K562 (cell line): ENCODE data around the gene CLIP1. TPM values are rescaled to one million over a fixed set of nuclear protein-coding genes. Genes with fewer than 3 reads are reported as not detected.

Source experiments
- CHD4 ChIP-seq: fragments of 200-600 bp; sonication (generic); IDR thresholded peaks from 3 replicates; pipeline ENCODE4 v1.6.1; 2012; ENCODE audit warnings: low read depth, mild to moderate bottlenecking, mixed read lengths, low read length, inconsistent platforms; ENCODE audit not compliant: insufficient read depth, insufficient replicate concordance, poor library complexity, severe bottlenecking
- DMBX1 ChIP-seq: fragments of 250-450 bp; sonication (Bioruptor Pico); IDR thresholded peaks from 2 replicates; pipeline ENCODE4 v1.8.0; 2022; ENCODE audit warnings: inconsistent platforms, mild to moderate bottlenecking, moderate library complexity, borderline replicate concordance
- DPF2 ChIP-seq: fragments of 450-650 bp; IDR thresholded peaks from 2 replicates; pipeline ENCODE4 v1.6.1; 2016
- ETS2 ChIP-seq: IDR thresholded peaks from 2 replicates; pipeline ENCODE4 v1.6.1; 2016; ENCODE audit warnings: borderline replicate concordance, missing genetic modification characterization, mild to moderate bottlenecking, moderate library complexity, missing compliant biosample characterization; ENCODE audit not compliant: poor library complexity, severe bottlenecking
- GABPB1 ChIP-seq: sonication (generic); formaldehyde crosslinking; IDR thresholded peaks from 2 replicates; pipeline ENCODE4 v1.8.0; 2022; ENCODE audit warnings: mild to moderate bottlenecking, missing genetic modification reagents
- GTF2F1 ChIP-seq: IDR thresholded peaks from 2 replicates; pipeline ENCODE4 v1.6.1; 2011; ENCODE audit warnings: low read depth, low read length, improper control_type of control experiment
- KAT2B ChIP-seq: IDR thresholded peaks from one replicate; pipeline ENCODE4 v1.6.1; 2012; ENCODE audit warnings: low read depth, mild to moderate bottlenecking, control low read depth, inconsistent platforms, low read length, moderate library complexity
- NFXL1 ChIP-seq: fragments of 450-650 bp; formaldehyde crosslinking; IDR thresholded peaks from 2 replicates; pipeline ENCODE4 v1.4.0; 2021; ENCODE audit warnings: mild to moderate bottlenecking
- NR2C2 ChIP-seq, 2 experiments: fragments of 200-800 bp in 1 of 2; sonication (Bioruptor generic) in 1 of 2; sonication (generic) in 1 of 2; formaldehyde crosslinking in 1 of 2; IDR thresholded peaks; 2 replicates each; pipeline versions ENCODE4 v1.6.1 to v1.8.0; 2016 to 2022; ENCODE audit warnings: mild to moderate bottlenecking in 1 of 2, missing compliant biosample characterization in 1 of 2, missing genetic modification characterization in 1 of 2, missing genetic modification reagents in 1 of 2
- PML ChIP-seq: IDR thresholded peaks from 2 replicates; pipeline ENCODE4 v1.6.1; 2012; ENCODE audit warnings: low read length, inconsistent platforms
- POLR2B ChIP-seq: fragments of 450-650 bp; IDR thresholded peaks from 2 replicates; pipeline ENCODE4 v1.6.1; 2018; ENCODE audit warnings: low read depth; ENCODE audit not compliant: partially characterized antibody
- RBBP5 ChIP-seq: fragments of 200-600 bp; sonication (generic); IDR thresholded peaks from 2 replicates; pipeline ENCODE4 v1.6.1; 2012; ENCODE audit warnings: borderline replicate concordance, mild to moderate bottlenecking, low read length, control low read depth, inconsistent platforms; ENCODE audit not compliant: insufficient read depth, poor library complexity, severe bottlenecking
- RCOR1 ChIP-seq, 2 experiments: IDR thresholded peaks; 2 replicates each; pipeline ENCODE4 v1.6.1; 2012; ENCODE audit warnings: low read depth in 2 of 2, low read length in 2 of 2, borderline replicate concordance in 1 of 2, improper control_type of control experiment in 1 of 2
- SOX6 ChIP-seq: fragments of 450-650 bp; IDR thresholded peaks from 2 replicates; pipeline ENCODE4 v1.6.1; 2014; ENCODE audit warnings: mild to moderate bottlenecking
- SP1 ChIP-seq: sonication (generic); formaldehyde crosslinking; IDR thresholded peaks from 2 replicates; pipeline ENCODE4 v1.8.1; 2022; ENCODE audit warnings: mild to moderate bottlenecking, missing genetic modification reagents
- SRSF3 ChIP-seq: fragments of 200-400 bp; formaldehyde crosslinking; IDR thresholded peaks from 2 replicates; pipeline ENCODE4 v1.6.1; 2016; ENCODE audit warnings: mild to moderate bottlenecking, low read length, moderate library complexity; ENCODE audit not compliant: insufficient read depth
- XRCC5 ChIP-seq: fragments of 200-400 bp; formaldehyde crosslinking; IDR thresholded peaks from 2 replicates; pipeline ENCODE4 v1.6.1; 2017; ENCODE audit warnings: low read depth, mild to moderate bottlenecking, low read length
- ZBTB7A ChIP-seq: IDR thresholded peaks from 2 replicates; pipeline ENCODE4 v1.6.1; 2011; ENCODE audit warnings: low read depth, mild to moderate bottlenecking, low read length, moderate library complexity, borderline replicate concordance; ENCODE audit not compliant: control insufficient read depth
- ZKSCAN1 ChIP-seq: fragments of 150-350 bp; IDR thresholded peaks from 2 replicates; pipeline ENCODE4 v1.6.1; 2016; ENCODE audit warnings: low read depth, low read length
- ZNF143 ChIP-seq: sonication (generic); formaldehyde crosslinking; IDR thresholded peaks from 2 replicates; pipeline ENCODE4 v1.9.0; 2022; ENCODE audit warnings: mild to moderate bottlenecking, missing genetic modification reagents
- ZNF212 ChIP-seq: fragments of 450-650 bp; formaldehyde crosslinking; IDR thresholded peaks from 2 replicates; pipeline ENCODE4 v1.4.0; 2020; ENCODE audit warnings: mild to moderate bottlenecking
- ZNF23 ChIP-seq: fragments of 250-450 bp; sonication (Bioruptor Pico); IDR thresholded peaks from 2 replicates; pipeline ENCODE4 v1.4.0; 2020; ENCODE audit warnings: mild to moderate bottlenecking
- ZNF75A ChIP-seq: fragments of 450-650 bp; formaldehyde crosslinking; IDR thresholded peaks from 2 replicates; pipeline ENCODE4 v1.4.0; 2020; ENCODE audit warnings: mild to moderate bottlenecking
- ZNF830 ChIP-seq: fragments of 250-450 bp; sonication (Bioruptor Pico); IDR thresholded peaks from 2 replicates; pipeline ENCODE4 v1.5.0; 2021; ENCODE audit warnings: mild to moderate bottlenecking
- ZSCAN29 ChIP-seq: fragments of 450-650 bp; IDR thresholded peaks from 2 replicates; pipeline ENCODE4 v1.6.1; 2017
- polyA plus RNA-seq, 8 experiments: library from polyadenylated mRNA; depleted of rRNA in 4 of 8; stranded (reverse) in 5 of 8; unstranded in 3 of 8; fragments of >200 nt; fragmentation: Nextera tagmentation in 2 of 8; fragmentation: Illumina TruSeq in 1 of 8; extraction: Ambion mirVana in 2 of 8; extraction: Trizol in 1 of 8; gene quantifications; 2 replicates each; pipeline versions ENCODE4 v1.2.1 to v1.2.3, GENCODE V29; 2011 to 2014; ENCODE audit warnings: inconsistent platforms in 1 of 8, missing spikeins in 1 of 8
- total RNA-seq, 7 experiments: library from RNA; depleted of rRNA in 6 of 7; stranded (reverse); fragments of >200 nt in 6 of 7; fragmentation: Illumina TruSeq in 2 of 7; extraction: Trizol in 2 of 7; gene quantifications; 2 replicates each; pipeline versions ENCODE4 v1.2.1 to v1.2.3, GENCODE V29; 2011 to 2021; ENCODE audit warnings: low replicate concordance in 1 of 7
- TF ChIP-seq, protein P1 (sequence below): fragments of 450-650 bp; IDR thresholded peaks from 2 replicates; pipeline ENCODE4 v1.6.1; 2016; ENCODE audit warnings: mild to moderate bottlenecking
- TF ChIP-seq, protein P2 (sequence below): fragments of 450-650 bp; conservative IDR thresholded peaks from 2 replicates; pipeline ENCODE4 v1.6.1; 2016; ENCODE audit warnings: missing genetic modification characterization, low read depth, mild to moderate bottlenecking, missing compliant biosample characterization, moderate library complexity

CLIP1 gene
- total and polyA plus RNA-seq, 9 of the 15 experiments (the other 6 are each of a cell fraction or from before 2014, with no cell fraction given) = 5.8 to 33.9 (median 27.6) TPM

DNA sequence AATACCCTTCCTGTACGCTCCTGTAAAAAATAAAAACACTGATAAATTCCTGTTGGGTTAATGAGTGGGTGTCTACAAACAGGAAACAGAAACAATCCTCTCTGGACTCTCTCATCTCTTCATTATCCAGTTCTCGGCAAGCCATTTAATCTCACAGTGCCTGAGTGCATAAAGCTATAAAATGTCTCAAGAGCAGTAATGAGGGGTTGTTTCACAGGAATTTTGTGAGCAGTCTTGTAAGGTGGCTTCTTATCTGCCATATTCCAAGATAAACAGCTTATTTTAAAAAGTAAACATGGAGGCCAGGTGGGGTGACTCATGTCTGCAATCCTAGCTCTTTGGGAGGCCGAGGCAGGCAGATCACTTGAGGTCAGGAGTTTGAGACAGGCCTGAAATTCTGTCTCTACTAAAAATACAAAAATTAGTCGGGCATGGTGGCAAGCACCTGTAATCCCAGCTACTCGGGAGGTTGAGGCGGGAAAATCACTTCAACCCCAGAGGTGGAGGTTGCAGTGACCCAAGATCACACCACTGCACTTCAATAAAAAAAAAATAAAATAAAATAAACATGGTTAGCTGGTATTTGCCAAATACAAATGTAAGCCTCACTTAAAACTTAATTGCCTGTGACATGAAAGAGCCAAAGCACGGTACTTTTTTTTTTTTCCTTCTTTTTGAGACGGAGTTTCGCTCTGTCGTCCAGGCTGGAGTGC is 54.0 kb downstream of the CLIP1 start (continued):
- no peak for TF ChIP-seq ZNF75A (CRISPR knock-in tag)
- no peak for TF ChIP-seq SP1 (CRISPR knock-in tag)
- TF ChIP-seq ETS2 (tag) = no peak
- TF ChIP-seq KAT2B = no peak
- TF ChIP-seq, protein P1, sequence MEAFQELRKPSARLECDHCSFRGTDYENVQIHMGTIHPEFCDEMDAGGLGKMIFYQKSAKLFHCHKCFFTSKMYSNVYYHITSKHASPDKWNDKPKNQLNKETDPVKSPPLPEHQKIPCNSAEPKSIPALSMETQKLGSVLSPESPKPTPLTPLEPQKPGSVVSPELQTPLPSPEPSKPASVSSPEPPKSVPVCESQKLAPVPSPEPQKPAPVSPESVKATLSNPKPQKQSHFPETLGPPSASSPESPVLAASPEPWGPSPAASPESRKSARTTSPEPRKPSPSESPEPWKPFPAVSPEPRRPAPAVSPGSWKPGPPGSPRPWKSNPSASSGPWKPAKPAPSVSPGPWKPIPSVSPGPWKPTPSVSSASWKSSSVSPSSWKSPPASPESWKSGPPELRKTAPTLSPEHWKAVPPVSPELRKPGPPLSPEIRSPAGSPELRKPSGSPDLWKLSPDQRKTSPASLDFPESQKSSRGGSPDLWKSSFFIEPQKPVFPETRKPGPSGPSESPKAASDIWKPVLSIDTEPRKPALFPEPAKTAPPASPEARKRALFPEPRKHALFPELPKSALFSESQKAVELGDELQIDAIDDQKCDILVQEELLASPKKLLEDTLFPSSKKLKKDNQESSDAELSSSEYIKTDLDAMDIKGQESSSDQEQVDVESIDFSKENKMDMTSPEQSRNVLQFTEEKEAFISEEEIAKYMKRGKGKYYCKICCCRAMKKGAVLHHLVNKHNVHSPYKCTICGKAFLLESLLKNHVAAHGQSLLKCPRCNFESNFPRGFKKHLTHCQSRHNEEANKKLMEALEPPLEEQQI = no peak
- no peak for TF ChIP-seq ZNF212 (CRISPR knock-in tag)
- no peak for TF ChIP-seq ZSCAN29
- no peak for TF ChIP-seq GTF2F1
- TF ChIP-seq ZKSCAN1 = no peak
- TF ChIP-seq, protein P2, sequence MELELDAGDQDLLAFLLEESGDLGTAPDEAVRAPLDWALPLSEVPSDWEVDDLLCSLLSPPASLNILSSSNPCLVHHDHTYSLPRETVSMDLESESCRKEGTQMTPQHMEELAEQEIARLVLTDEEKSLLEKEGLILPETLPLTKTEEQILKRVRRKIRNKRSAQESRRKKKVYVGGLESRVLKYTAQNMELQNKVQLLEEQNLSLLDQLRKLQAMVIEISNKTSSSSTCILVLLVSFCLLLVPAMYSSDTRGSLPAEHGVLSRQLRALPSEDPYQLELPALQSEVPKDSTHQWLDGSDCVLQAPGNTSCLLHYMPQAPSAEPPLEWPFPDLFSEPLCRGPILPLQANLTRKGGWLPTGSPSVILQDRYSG (tag) = peak; percentile 61; the same call in 1 of the 2 replicates
- TF ChIP-seq NR2C2 (CRISPR knock-in tag; IDR thresholded peaks at IDR 0.05) = no peak
- peak; percentile 59 for TF ChIP-seq NR2C2 (tag; IDR thresholded peaks at IDR 0.05)
- no peak for TF ChIP-seq ZNF23 (CRISPR knock-in tag)
- TF ChIP-seq DMBX1 (CRISPR knock-in tag) = peak; percentile 91
- peak; percentile 76 for TF ChIP-seq DPF2
- no peak for TF ChIP-seq ZNF830 (CRISPR knock-in tag)
- TF ChIP-seq RBBP5 = no peak
- no peak for TF ChIP-seq RCOR1 (IDR thresholded peaks at IDR 0.05; ENCODE audit: borderline replicate concordance in 1 of 2, low read depth in 2 of 2, low read length in 2 of 2)
- TF ChIP-seq SRSF3 = no peak
- TF ChIP-seq SOX6 = peak; percentile 44; the same call in 1 of the 2 replicates
- no peak for TF ChIP-seq ZNF143 (CRISPR knock-in tag)
- TF ChIP-seq ZBTB7A = no peak
- TF ChIP-seq CHD4 = no peak
- 0 out of 2 replicates have a peak, but pooled peaks have one; percentile 61 for TF ChIP-seq NFXL1 (CRISPR knock-in tag)
- no peak for TF ChIP-seq POLR2B
- no peak for TF ChIP-seq PML
- no peak for TF ChIP-seq GABPB1 (CRISPR knock-in tag)
- TF ChIP-seq XRCC5 = no peak
